ENCODE measurements around the gene MAP2K5.

MAP2K5 gene

DNA sequence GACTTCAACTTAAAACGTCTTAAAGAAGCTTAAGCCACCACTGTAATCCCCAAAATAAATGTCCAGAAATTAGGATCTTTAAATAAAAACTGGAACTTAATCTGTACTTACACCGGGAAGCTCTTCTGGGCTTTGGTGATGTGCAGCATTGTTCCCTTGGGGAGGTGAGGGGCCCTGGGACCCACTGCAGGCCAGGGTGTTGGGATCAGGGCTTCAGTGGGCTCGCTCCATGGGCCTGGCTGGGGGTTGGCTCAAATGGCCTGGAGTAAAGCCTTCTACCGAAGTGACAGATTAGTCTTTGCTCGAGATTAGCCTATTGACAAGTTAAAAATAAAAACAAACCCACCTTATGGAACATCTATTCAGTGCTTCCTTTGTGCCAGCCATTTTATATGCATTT is 303.5 kb downstream of the MAP2K5 start:
- DNase-seq = no peak

DNA sequence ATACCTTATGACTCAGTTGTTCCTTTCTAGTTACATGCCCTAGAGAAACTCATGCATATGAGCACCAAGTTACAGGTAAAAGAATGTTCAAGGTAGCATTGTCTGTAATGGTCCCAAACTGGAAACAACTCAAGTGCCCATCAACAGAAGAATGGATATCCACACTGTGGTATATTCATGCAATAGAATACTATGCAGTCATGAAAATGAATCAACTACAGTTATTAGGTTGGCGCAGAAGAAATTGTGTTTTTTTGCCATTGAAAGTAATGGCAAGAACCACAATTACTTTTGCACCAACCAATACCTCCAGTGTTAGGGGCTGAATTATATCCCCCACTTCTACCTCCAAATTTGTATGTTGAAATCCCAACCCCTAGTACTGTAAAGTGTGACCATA is 307.0 kb downstream of the MAP2K5 start:
- DNase-seq = no peak

DNA sequence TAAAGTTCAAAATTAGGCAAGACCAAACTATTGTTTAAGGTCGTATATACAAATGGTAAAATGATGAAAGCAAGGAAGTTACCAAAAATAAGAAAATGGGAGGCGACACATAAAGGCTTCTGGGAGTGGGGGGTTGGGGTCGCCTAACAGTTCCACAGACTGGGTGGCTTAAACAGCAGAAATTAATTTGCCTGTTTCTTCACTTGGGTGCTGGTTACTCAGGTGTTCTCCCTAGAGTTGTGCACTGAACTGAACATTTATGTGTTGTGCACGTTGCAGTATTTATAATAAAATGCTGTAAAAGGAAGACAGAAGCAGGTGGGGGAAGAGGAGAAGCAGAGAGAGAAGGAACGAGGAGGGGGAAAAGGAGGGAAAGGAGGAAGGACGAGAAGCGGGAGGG is 307.8 kb downstream of the MAP2K5 start:
- no peak for DNase-seq

DNA sequence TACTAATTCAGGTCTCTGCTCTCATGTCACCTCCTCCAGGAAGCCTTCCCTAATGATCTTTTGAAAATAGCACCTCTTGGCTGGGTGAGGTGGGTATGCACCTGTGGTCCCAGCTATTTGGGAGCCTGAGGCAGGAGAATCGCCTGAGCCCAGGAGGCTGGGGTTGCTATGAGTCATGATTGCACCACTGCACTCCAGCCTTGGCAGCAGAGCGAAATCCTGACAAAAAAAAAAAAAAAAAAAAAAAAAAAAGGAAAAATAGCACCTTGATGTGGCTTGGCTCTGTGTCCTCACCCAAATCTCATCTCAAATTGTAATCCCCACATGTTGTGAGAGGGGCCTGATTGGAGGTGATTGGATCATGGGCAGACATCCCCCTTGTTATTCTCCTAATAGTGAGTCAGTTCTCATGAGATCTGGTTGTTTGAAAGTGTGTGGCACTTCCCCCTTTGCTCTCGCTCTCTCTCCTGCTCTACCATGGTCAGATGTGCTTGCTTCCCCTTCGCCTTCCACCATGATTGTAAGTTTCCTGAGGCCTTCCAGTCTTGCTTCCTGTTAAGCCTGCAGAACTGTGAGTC is 308.6 kb downstream of the MAP2K5 start:
- no peak for DNase-seq

DNA sequence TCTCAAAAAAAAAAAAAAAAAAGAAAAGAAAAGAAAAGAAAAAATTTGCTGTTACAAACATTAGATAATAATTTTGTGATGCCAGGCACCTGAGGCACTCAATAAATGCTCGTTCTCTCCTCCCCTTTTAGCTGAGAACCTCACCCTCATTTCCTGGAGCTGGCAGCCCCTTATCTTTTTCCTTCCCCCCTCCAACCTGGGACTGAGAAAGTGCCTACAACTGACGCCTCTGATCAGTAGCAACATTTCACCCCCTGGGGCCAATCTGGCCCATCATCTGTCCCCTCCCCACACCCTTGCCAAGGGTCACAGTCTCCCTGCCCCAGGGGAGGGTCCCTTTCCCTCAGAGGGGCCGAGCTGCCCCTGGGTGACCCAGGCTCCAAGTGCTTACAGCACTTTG is 309.9 kb downstream of the MAP2K5 start:
- DNase-seq = no peak

DNA sequence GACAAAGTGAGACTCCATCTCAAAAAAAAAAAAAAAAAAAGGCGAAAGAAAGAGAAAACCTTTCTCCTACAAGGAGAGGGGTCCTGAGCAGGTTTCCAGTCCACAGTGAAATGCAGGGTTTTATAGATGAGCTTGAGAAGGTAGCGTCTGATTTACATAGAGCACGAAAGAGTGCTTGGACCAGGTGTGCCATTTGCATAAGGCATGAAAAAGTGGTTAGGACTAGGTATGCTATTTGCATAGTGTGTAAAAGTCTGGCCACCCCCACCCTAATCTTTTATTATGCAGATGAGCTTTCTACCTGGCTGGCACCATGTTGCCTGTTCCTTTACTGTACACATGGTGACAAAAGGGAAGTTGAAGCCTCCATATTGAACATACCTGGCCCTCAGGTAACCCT is 311.0 kb downstream of the MAP2K5 start:
- no peak for DNase-seq

DNA sequence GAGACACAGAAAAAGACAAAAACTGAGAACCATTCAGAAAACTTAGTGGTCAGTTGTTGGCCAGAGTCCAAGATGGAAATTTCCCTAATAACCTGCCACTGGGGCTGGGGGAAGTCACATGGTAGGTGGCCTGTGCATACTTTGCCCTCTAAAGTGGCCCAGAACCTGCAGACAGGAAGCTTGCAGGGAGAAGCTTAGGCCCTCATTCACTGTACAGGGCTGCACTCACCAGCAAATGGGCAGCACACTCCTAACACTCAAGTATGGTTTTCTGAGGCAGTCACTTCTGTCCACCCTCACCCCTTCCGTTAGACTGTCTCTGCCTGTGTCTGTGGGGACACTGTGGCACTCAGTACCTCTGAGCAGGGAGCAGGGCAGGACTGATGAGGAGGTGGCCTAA is 311.9 kb downstream of the MAP2K5 start:
- no peak for DNase-seq

DNA sequence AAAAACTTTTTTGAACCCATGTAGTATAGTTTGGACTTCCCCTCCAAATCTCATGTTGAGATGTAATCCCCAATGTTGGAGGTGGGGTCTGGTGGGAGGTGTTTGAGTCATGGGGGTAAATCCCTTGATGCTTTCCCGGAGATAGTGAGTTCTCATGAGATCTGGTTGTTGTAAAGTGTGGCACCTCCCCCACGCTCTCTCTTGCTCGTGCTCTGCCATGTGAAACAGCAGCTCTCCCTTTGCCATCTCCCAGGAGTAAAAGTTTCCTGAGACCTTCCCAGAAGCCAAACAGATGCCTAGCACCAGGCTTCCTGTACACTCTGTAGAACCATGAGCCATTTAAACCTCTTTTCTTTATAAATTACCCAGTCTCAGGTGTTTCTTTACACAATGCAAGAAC is 313.3 kb downstream of the MAP2K5 start:
- DNase-seq = no peak
